KOPT-K1 (cell line): ENCODE measurements around the gene CCDC15.

Experiments used
- H3K27ac ChIP-seq: fragments of 200-600 bp; sonication (generic); 2 replicates; pipeline ENCODE4 v1.5.1; 2016; ENCODE audit warnings: antibody characterized with exemption, mild to moderate bottlenecking, low read depth, low read length; ENCODE audit not compliant: poor library complexity, severe bottlenecking
- H3K36me3 ChIP-seq: fragments of 200-600 bp; sonication (generic); 2 replicates; pipeline ENCODE4 v1.5.1; 2017; ENCODE audit warnings: antibody characterized with exemption, mild to moderate bottlenecking, low read length, moderate library complexity; ENCODE audit not compliant: insufficient read depth
- H3K9me3 ChIP-seq: fragments of 200-600 bp; sonication (generic); 2 replicates; pipeline ENCODE4 v1.5.1; 2017; ENCODE audit warnings: antibody characterized with exemption, low read length, mild to moderate bottlenecking; ENCODE audit not compliant: insufficient read depth, poor library complexity, severe bottlenecking

CCDC15 gene

DNA sequence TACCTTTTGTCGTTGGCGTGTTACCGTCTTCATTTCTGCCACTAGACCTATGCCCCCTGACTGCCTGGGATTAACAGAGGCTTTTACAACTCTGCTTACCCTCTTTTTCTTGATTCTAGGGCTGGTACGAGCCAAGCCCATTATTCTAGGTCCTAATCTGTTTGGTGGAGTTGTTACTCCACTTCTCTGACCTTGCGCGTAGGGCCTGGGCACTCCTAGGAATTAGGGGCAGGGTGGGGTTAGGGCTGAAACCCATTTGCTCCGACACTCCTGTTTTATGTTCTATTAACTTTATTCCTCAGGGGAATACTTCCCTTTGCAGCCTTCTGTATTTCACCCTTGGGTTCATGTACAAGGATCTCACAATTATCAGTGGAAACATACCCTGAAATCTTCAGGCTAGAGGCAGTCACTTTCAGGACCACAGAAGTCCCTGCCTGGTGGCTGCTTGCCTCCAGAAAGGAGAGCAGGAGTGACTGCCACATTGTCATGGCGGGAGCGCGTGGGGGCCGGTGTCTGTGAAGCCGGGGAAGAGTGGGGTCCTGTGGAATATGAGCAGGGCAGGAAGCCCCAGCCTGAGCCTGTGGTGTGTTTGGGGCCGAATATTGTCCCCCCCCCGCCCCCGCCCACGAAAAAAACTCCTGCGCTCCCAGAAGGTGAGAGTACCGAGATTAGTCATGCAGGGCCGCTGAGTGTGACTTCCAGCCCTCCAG, 108.4 kb downstream of the CCDC15 start:
- no peaks in the 10 kb centered on the region for H3K36me3 ChIP-seq
- H3K9me3 ChIP-seq: no peaks in the 10 kb centered on the region
- H3K27ac ChIP-seq: no peak overlapping the region

DNA sequence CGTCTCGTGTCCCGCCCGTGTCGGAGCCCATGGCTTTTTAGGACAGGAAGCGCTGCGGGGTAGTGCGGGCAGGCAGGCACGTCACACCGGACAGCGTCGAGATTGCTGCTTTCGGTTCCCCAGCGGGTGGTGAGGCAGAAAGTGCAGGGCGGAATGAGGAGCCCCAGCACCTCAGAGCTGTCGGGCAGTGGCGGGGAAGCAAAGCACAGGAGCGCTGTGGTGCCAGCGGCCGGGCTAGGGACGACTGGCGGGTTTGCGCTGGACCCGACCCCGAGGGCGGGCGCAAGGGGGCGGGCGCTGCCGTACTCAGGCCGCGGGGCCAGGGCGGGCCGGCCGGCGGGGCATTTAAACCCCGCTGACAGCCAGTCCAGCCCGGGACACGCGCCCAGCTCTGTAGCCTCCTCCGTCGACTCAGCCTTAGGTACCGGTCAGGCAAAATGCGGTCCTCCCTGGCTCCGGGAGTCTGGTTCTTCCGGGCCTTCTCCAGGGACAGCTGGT, 109.0 kb downstream of the CCDC15 start, which contains the start of gene SLC37A2:
TSS of gene SLC37A2 (plus strand) at position 375 of the 498 bp plus-strand sequence. CDS start at position 438, 63 bp downstream.
- Histone ChIP-seq H3K9me3 (no peaks in the 10 kb centered on the region), H3K36me3 (no peaks in the 10 kb centered on the region), H3K27ac (no peak within 1 kb of the TSS)

DNA sequence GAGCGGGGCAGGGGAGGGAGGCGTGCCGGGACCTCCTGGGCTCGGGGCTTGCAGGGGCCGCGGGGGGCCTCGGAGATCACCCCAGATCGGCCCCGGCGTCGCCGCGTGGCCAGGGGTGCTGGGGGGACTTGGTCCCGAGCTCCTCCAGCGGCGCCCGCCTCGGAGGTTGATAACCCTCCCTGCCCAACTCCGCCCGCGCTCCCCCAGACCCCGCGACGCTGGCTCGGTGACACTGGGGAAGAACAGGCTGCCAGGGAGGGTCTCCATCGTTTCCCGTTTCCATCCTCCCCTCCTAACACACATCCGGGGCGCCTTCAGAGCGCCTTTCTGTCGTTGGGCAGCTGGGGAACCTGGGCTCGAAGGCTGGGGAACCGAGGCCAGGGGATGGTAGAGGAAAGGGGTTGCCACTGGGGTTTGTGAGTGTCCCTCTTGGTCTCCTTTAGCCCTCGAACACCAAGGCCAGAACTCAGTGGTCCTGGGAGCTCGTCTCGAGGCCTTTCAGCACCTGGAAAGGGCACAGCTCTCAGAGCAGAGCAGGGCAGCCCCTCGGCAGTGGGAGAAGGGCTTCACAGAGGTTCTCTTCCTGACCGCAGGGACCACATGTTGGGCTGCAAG, 109.5 kb downstream of the CCDC15 start:
- Histone ChIP-seq H3K36me3 (no peaks in the 10 kb centered on the region), H3K27ac (no peak overlapping the region), H3K9me3 (no peaks in the 10 kb centered on the region)

DNA sequence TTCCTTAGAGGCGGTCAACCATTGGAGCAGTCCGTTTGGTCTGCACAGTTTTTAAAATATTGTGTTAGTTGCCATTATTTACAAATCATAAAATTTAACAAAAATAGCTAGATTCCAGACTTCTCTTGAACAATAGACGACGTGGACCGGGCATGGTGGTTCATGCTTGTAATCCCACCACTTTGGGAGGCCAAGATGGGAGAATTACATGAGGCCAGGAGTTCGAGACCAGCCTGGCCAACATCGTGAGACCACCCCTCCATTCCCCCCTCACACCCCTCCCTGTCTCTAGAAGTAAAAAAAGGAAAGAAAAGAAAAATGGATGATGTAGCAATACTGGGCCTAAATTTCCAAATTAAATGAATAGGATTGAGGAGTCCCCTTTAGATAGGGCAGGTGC, 110.1 kb downstream of the CCDC15 start:
- Histone ChIP-seq H3K36me3 (no peaks in the 10 kb centered on the region), H3K9me3 (no peaks in the 10 kb centered on the region), H3K27ac (no peak overlapping the region)

DNA sequence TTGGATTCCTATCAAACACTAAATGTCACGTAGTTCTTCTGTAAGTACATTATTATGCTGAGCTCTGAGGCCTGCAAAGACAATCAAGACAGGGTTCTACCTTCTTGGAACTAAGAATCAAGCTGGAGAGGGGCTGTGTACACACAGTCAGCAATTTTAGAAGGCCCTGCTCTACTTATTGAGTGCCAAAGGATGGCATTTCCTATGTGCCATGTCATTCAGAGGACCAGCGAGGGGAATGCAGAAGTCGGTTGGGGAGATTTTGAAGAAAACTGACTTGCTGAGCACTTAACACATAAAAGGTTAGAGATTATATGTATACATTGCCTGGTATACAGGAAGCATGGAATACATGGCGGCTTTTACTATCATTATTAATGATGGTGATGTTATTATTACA, 114.4 kb downstream of the CCDC15 start:
- Histone ChIP-seq H3K36me3 (no peaks in the 10 kb centered on the region), H3K27ac (no peak overlapping the region), H3K9me3 (no peaks in the 10 kb centered on the region)

DNA sequence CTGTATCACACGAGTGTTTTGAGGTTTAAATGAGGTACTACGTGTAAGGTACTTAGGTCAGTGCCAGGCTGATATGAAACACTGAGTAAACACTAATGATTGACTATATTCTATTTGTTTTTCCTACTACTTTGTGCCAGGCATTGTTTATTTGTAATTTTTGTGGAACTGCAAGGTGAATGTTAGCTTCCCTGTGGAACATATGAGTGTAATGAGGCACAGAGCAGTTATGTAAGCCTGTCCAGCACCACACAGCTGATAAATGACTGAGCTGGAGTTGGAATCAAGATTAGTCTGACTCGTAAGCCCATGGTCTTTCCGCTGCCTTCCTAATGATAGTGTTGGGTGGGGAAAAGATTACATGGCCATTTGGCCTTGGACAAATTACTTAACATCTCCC, 115.0 kb downstream of the CCDC15 start:
- Histone ChIP-seq H3K27ac (no peak overlapping the region), H3K9me3 (no peaks in the 10 kb centered on the region), H3K36me3 (no peaks in the 10 kb centered on the region)

DNA sequence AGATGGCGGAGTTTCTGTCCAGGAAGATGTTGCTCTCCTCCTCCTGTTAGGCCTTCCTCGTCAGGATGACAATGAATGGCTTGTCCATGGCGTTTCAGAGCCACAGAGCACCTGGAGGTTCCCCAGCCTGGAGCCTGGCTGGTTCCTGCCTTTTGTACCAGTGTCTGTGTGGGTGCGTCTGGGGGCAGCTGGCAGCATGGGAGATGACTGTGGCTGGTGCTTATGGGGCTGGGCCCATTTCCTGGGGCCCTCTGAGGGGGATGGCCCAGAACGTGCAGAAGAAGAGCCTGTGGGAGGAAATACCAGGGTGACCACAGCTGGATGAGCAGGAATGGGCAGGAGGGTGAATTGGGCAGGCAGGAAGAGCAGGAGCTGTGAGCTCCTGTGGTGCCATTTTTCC, 115.8 kb downstream of the CCDC15 start:
- no peak overlapping the region for H3K27ac ChIP-seq
- H3K9me3 ChIP-seq: no peaks in the 10 kb centered on the region
- no peaks in the 10 kb centered on the region for H3K36me3 ChIP-seq

DNA sequence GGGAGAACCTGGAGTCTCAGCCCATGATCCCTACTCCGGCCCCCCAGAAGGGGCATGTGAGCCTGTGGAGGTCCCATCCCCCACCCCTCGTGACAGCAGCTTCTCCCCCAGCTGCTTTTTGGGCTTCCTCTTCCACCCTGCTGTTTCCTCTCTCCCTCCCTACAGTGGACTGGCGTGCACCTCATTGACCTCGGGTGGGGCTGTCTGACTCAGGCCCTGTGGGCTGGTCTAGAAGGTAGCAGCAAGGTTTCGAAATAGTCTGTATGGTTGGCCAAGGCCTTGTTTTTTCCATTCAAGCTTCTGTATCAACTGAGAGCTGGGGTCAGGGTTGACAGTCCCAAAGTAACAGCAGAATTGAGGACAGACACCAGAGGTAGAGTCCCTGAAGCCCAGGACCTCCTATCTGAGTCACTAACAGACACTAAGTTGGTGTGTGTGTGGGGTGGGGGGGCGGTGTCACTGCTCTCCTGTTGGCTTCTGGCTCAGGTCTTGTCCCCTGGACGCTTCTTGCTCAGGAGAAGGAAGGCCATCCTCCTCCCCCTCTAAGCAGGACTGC, 116.8 kb downstream of the CCDC15 start:
- Histone ChIP-seq H3K36me3 (no peaks in the 10 kb centered on the region), H3K9me3 (no peaks in the 10 kb centered on the region), H3K27ac (no peak overlapping the region)

DNA sequence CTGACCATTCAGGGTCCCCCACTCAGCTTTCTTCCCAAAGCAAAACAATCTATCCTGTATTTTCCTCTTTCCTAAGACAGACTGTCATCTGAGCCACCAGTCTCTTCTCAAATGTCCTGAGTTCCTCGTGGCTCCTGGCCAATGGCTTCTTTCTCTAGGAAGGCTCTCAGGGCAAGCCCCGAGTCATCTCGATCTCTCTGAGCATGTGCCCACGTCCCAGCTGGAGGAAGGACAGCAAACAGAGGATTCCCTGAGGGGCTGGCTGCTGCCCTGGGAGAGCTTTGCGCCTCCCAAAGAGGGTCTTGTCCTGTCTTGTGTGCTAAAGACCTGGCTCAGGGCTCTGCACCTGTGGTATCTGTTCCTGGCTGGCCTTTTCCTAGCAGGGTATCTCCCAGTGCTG, 117.4 kb downstream of the CCDC15 start:
- H3K36me3 ChIP-seq: no peaks in the 10 kb centered on the region
- no peak overlapping the region for H3K27ac ChIP-seq
- no peaks in the 10 kb centered on the region for H3K9me3 ChIP-seq

DNA sequence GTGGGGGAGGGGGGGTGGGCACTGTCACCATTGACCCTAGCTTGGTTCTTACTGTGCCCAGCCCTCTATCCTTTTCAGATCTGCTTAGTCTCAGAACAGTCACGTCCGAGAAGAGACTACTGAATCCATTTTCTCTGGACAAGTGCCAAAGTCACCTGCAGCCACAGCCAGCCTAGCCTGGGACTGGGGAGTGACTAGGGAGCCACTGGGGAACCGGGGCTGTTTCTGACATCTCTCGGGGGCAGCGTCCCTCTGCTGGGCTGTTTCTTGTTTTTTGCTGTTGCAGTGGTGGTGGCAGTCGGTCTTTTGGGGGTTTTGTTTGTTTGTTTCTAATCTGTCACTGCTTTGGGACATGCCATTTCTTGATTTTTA, 117.8 kb downstream of the CCDC15 start:
- Histone ChIP-seq H3K9me3 (no peaks in the 10 kb centered on the region), H3K36me3 (no peaks in the 10 kb centered on the region), H3K27ac (no peak overlapping the region)

DNA sequence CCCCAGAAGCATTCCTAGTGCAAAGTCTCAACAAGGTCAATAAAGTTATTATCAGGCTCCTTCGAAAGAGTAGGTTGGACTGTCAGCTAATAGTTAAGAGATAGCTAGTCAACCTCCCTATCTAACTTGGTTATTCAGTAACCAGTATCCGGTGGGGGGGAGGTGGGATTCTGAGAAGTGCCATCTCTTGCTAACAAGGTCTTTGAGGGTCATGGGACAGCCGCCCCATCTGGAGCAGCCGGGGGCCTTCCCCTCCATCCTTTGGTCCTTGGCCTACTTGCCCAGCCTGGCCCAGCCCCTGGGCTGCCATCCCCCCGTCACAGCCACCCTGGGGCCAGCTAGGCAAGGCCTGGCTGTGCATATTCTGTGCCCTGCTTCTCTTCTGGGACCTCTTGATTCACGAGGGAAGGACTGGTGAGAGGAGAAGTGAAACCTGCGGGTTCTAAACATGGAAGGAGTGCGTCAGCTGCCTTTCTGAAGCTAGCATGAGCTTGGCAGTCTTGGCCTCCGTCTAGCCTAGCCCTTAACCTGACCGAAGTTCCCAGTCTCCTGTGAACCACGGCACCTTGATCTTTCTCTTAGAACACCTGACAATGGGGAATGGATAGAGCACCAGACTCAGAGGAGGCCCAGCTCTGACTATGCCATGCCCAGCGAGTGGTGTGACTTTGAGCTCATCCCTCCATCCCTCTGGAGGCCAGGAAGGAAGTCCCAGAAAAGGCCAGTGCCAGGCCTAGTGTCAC, 118.4 kb downstream of the CCDC15 start:
- no peaks in the 10 kb centered on the region for H3K36me3 ChIP-seq
- H3K9me3 ChIP-seq: no peaks in the 10 kb centered on the region
- H3K27ac ChIP-seq: no peak overlapping the region

DNA sequence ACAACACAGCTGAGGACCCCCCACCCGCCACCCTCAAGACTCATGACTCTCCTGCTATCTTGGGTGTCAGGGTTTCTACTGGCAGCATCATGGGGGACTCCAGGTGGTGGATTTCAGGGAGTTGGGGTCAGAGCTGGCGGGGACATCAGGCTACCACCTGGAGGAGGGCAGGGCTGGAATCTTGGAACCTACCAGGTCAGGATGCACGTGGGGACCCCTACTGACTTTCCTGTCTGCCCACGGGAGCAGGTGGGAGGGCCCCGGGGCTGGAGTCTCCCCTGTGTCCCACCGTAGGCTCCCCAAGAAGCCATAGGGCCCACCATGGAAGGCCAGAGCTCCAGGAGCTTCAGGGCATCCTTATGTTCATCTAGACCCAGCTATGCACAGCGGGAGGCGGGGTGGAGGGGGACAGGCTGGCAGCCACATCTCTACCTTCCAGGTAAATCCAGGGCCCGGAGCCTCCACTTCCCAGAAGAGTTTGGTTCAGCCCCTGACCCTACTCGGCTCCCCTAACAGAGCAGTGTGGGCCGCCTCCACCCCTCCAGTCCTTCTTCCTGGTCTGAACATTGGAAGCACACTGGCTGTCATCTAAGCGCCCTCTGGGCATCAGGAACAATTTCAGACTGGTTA, 119.1 kb downstream of the CCDC15 start:
- Histone ChIP-seq H3K9me3 (no peaks in the 10 kb centered on the region), H3K27ac (no peak overlapping the region), H3K36me3 (no peaks in the 10 kb centered on the region)

DNA sequence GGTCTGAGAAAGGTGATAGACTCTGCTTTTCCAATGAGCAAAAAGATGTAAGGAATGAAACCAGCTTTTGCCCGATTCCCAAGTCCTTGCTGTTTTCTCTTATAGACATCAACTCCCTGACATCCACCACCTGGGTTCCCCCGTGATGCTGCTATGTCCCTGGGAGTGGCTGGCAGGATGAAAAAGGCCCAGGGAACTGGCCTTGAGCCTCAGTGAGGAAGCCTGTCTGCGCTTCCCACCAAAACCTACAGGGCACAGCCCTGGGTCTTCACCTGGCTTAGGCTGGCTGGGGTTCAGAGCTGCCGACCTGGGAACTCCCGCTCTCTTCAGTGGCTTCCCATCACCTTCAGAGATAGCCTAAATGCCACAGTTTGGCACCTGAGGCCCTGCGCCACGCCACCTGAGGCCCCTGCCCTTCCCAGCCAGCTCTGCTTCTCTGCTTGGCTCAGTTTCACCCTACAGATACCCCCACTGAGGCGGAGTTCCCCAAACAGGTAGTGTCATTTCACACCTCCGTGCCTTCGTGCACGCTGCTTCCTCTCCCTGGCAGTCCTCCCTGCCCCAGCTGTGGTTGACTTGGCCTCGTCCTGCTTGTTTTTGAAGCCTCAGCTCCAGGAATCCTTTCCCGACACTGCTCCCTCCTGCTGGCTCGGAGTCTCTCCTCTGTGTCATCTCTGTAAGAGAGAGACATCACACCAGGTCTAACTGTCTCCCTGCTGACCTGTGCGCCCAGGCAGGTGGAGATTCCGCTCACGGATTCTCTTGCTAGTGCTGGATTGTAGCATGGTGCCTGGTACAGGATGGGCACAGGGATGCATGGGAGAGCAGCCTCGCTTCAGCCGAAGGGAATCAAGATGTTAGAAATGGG, 119.8 kb downstream of the CCDC15 start:
- H3K36me3 ChIP-seq: no peaks in the 10 kb centered on the region
- no peak overlapping the region for H3K27ac ChIP-seq
- no peaks in the 10 kb centered on the region for H3K9me3 ChIP-seq

DNA sequence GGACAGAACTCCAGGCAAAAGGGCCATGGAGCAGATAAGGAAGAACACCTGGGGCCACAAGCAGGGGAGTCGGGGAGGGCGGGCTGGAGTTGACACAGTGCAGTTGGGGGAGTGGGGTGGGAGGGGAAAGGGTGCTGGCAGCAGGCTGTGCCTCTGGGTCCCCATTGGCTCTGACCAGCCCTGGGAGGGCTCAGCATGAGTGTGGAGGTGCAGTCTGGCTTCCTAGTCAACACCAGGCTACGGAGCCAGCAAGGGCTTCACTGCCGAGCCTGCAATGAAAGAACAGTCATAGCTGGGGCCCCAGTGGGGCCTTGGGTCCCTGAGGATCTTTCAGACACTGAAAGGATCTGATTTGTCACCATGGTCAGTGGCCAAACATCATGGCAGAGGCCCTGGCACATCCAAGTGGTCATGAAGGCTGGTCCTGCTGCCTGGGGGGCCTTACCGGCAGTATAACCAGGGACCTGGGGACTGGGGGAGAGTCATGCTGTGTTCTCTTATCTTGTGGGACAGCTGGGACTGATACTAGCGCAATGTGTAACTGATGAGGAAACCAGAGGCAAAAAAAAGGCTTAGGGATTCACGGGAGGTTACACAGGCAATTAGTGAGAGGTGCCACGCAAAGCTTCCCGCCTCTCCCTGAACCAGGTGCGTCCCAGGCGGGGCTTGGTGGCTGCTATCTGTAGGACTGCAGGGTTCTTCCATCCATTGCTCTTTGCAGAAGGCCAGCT, 120.7 kb downstream of the CCDC15 start:
- Histone ChIP-seq H3K27ac (no peak overlapping the region), H3K9me3 (no peaks in the 10 kb centered on the region)

More for the DNA sequence above, 120.7 kb downstream of the CCDC15 start:
- H3K36me3 ChIP-seq: no peaks in the 10 kb centered on the region
